Astrocyte (in vitro differentiated cells and primary cell): ENCODE data around the gene HEG1.

Experiments used
- CTCF ChIP-seq: IDR thresholded peaks from 2 replicates; pipeline ENCODE4 v1.5.1; 2011; ENCODE audit warnings: low read depth, mild to moderate bottlenecking, inconsistent platforms, low read length, moderate library complexity; ENCODE audit not compliant: insufficient read depth
- EZH2 ChIP-seq: IDR thresholded peaks from 2 replicates; pipeline ENCODE4 v1.6.1; 2012; ENCODE audit warnings: mild to moderate bottlenecking, low read length, inconsistent platforms; ENCODE audit not compliant: insufficient read depth

- TF ChIP-seq CTCF: no peak
- no peak for TF ChIP-seq EZH2
Measured at GRCh38 chr3:125105116-125105515, 49.3 kb upstream of the HEG1 start.
